ENCODE data around the gene CYP46A1.
A peak's percentile ranks its signal among the peaks of the same experiment; 100 is the strongest.
"Not testable (repeated sequence)": the region's sequence is repeated elsewhere in the genome, so short reads cannot be mapped to it uniquely, and the experiment has no call there.

The CYP46A1 gene

GRCh38 chr14:99683619-99684409, at the start of gene CYP46A1:
CYP46A1 (plus strand) TSS chr14:99684298; CDS start chr14:99684418, 120 bp downstream.
- DNase-seq: peak; percentile 97

- DNase-seq: no peak
Measured at GRCh38 chr14:99634443-99634842, 49.7 kb upstream of the CYP46A1 start.

DNA sequence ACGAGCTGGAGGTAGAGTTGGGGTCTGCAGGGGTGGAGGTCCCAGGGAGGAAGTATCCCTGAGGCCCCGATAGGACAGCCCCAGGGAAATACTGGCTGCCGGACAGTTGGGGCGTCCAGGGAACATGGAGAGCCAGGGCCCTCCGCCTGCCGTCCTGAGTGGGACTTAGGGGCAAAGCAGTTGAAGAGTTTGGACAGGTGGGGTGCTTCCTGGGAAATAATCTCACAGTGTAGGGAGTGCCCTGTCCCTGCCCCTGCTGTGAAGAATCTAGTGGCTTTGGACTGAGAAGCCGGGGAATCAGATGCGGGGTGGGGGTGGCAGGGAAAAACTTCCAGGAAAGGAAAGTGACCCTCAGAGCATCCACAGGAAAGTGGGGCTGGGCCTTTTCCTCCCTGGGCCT, 49.0 kb upstream of the CYP46A1 start:
- no peak for DNase-seq

DNA sequence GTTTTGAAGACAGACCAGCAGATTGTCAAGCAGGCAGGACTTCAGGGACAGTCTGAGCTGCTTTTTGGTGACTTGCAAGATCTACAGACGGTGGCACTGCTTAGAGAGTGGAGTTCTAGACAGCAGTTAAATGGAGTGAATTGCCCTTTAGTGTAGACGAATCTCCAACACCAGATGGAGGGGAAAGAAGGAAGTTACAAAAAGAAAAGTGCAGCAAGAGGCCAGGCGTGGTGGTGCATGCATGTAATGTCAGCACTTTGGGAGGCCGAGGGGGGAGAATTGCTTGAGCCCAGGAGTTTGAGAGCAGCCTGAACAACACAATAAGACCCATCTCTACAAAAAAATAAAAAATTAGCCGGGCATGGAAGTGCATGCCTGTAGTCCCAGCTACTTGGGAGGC, 47.6 kb upstream of the CYP46A1 start:
- DNase-seq: no peak

GRCh38 chr14:99637624-99638023, 46.5 kb upstream of the CYP46A1 start:
- DNase-seq: no peak

DNA sequence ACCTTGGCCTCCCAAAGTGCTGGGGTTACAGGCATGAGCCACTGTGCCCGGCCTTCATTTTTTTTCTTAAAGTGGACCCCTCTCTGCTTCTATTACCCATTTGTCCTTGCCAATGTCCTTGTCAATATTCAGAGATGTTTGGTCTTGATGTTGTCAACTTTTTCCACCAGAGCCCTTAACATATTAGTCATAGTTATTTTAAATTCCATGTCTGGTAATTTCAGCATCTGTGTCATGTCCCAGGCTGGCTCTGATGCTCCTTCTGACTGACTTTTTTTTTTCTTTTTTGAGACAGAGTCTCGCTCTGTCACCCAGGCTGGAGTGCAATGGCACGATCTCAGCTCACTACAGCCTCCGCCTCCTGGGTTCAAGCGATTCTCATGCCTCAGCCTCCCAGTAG, 41.3 kb upstream of the CYP46A1 start:
- DNase-seq: not testable (repeated sequence)

- DNase-seq: no peak
Measured at GRCh38 chr14:99643343-99643742, 40.8 kb upstream of the CYP46A1 start.

DNA sequence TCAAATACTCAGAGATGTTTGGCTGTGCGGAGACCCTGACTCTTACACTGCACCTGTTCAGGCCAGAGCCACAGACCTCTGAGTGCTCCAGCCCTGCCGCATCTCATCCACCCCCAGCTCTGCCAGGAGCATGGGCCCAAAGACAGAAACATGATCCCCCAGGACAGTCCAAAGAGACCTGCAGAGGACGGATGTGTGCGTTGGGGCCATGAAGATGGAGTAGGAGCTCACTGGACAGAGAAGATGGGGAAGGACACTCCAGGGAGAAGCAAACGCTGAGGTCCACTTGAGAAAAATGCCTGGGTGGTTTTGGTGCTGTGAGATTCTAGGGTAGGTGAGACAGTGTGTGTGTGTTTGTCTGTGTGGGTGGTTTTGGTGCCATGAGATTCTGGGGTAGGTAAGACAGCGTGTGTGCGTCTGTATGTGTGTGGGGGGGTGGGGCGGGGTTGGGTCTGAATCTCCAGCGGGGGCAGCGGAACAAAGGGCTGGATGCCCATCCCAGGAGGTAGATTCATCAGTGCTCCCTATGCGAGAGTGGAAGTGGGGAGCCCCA, 40.0 kb upstream of the CYP46A1 start:
- DNase-seq: no peak

DNA sequence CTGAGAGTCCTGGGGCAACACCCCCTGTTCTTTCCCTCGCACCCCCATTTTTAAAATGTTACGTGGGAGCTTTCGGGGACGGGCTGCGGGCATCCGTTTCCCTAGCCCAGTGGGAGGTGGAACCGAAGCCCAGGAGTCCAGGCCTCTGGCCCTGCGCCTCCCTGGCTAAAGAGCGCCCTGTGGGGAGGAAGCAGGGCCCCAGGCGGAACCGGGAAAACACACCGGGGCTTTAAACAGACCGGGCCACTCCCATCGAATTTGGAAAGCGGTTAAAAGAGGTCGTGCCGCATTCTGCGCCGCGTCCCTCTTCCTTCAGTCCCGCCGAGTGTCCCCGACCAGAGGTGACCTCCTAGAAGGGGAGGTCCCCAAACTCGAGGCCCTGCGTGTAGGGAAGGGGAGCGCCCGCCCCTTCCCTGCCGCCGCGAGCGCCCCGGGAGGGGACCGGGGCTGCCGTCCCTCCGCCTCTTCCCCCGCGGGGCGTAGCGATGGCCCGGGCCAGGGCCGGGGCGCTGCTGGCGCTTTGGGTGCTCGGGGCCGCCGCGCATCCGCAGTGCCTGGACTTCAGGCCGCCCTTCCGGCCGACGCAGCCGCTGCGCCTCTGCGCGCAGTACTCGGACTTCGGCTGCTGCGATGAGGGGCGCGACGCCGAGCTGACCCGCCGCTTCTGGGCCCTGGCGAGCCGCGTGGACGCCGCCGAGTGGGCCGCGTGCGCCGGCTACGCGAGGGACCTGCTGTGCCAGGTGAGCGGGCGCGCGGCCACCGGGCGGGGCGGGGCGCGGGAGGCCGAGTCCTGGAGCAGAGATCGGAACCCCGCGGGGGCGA, 39.2 kb upstream of the CYP46A1 start, which contains the start of gene HHIPL1:
HHIPL1 (plus strand) TSS at position 407 of the 822 bp plus-strand sequence; CDS start at position 486, 79 bp downstream.
- no peak for DNase-seq

GRCh38 chr14:99645545-99646505, 38.3 kb upstream of the CYP46A1 start:
- no peak for DNase-seq

DNA sequence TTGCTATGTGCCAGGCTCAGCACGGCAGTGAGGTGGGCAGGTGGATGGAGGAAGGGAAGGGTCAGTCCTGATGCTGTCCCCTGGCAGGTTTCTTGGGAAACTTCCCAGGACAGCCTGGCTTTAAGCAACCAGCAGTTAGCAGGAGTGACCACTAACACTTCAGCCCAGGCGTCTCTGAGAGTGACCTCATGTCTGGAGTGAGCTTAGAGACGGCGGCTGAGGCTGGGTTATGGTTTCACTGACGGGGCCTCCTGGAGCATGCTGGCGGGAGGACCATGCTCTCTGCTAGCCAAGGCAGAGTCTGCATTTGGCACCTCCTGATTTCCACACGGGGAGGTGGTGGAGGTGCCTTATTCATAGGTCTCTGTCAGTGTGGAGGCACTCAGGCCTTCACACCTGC, 36.7 kb upstream of the CYP46A1 start:
- DNase-seq: no peak

DNA sequence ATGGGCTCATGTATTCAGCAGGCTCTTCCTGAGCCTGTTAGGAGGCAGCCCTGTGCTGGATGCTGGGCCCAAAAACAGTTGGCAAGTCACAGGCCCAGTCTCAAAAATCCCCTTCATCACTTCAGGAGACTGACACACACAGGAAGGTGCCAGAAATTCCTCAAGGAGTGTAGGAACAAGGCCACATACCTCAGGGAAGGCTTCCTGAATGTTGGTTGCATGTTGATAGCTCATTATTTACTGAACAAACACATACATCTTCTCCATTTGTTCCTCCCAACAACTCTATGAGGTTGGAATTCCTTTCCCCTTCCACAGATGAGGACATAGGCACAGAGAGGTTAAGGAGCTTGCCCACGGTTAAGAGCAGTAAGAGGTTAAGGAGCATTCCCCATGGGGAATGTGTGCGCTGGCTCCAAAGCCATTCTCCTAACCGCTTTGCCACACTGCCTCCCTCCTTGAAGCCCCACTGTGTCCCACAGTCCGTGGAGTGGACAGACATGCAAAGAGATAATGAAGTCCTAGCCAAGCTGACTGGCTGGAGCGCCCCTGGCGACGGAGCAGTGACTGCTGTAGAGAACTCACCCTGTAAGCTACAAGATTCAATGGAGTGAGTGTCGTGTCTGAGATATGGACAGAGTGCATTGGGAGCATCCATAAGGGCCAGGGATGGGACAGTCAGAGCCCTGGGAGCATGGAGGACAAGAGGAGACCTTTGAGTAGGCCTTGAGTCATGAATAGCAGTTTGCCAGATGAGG, 35.9 kb upstream of the CYP46A1 start:
- no peak for DNase-seq

DNA sequence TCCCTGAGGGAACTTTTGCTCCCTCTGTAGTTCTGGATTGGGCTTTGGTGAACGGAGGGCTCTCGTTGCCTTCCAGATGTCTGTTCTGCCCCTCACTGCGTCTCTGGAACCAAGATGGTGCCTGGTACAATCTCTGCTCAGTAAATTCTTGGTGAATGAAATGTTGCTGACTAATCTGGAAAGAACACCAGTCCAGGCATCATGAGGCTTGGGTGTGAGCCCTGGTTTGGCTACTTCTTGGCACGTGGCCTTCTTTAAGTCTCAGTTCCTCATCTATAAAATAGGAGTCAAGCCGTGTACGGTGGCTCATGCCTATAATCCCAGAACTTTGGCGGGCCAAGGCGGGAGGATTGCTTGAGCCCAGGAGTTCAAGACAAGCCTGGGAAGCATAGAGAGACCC, 34.9 kb upstream of the CYP46A1 start:
- DNase-seq: no peak

- no peak for DNase-seq
Measured at GRCh38 chr14:99649643-99650042, 34.5 kb upstream of the CYP46A1 start.

DNA sequence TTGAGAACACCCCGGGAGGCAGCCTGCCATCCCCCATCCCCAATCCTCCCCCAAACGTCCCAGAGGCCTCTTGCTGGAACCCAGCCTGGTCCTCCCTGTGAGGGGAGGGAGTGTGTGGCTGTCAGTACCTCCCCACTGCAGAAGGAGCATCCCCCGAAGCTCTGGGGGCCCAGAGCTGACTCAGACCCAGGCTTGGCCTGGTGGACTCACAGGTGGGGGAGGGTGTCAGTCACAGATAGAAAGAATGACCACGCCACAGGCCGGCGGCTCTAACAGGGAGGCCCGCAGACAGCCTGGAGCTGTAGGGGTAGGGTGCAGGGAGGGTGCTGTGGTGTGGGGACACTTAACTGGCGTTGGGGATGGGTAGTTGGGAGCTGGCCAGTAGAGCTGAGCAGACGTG, 33.9 kb upstream of the CYP46A1 start:
- no peak for DNase-seq

GRCh38 chr14:99651953-99652746, 31.9 kb upstream of the CYP46A1 start:
- DNase-seq: no peak

- no peak for DNase-seq
Measured at GRCh38 chr14:99654235-99654985, 29.7 kb upstream of the CYP46A1 start.

DNA sequence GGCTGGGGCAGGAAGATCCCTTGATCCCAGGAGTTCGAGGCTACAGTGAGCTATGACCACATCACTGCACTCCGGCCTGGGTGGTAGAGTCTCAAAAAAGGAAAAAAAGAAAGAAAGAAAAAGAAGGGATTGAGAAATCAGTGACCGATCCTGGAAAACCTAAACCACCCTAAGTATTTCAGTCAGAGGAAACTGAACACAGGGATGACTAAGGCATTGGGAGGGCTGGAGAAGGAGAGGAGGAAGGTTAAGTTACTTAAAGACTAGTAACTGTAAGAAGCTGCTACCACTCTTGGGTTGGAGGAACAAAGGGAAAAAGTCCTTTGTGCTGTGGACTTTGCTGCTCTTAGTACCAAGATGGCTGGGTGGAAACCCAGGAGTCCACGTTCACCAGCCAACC, 28.6 kb upstream of the CYP46A1 start:
- DNase-seq: no peak

GRCh38 chr14:99656171-99656570, 27.9 kb upstream of the CYP46A1 start:
- DNase-seq: no peak

- DNase-seq: no peak
Measured at GRCh38 chr14:99657645-99658155, 26.4 kb upstream of the CYP46A1 start.

All from hematopoietic multipotent progenitor cell treated with erythropoietin and hydrocortisone succinate and interleukin-3 and kit ligand, for 8 days (in vitro differentiated cells).